Colonic mucosa (tissue), 4 donors: Measurements from ENCODE around the gene ACKR2. TPM values are rescaled to one million over a fixed set of nuclear protein-coding genes. Genes with fewer than 3 reads are reported as not detected.
A peak's percentile ranks its signal among the peaks of the same experiment; 100 is the strongest.

Experiments
- DNase-seq: peaks from one replicate; pipeline ENCODE4 v3.0.0-alpha.2; 2020
- H3K27ac ChIP-seq: fragments of 200-600 bp; one replicate; pipeline ENCODE4 v1.8.0; 2021
- H3K27me3 ChIP-seq: fragments of 200-600 bp; one replicate; pipeline ENCODE4 v1.8.0; 2021
- H3K36me3 ChIP-seq: fragments of 200-600 bp; one replicate; pipeline ENCODE4 v1.8.0; 2021
- H3K4me1 ChIP-seq: fragments of 200-600 bp; one replicate; pipeline ENCODE4 v1.8.0; 2021; ENCODE audit warnings: mild to moderate bottlenecking
- H3K4me3 ChIP-seq: fragments of 200-600 bp; one replicate; pipeline ENCODE4 v1.8.0; 2021
- H3K9ac ChIP-seq, 2 donors: one replicate each; pipeline ENCODE4 v1.7.0; 2013; ENCODE audit warnings: control low read depth in 2 of 2, low read depth in 2 of 2, low read length in 2 of 2
- H3K9me3 ChIP-seq: fragments of 200-600 bp; one replicate; pipeline ENCODE4 v1.8.0; 2021
- CTCF ChIP-seq: fragments of 200-600 bp; IDR thresholded peaks from one replicate; pipeline ENCODE4 v1.8.0; 2022; ENCODE audit warnings: antibody characterized with exemption, mild to moderate bottlenecking
- intact Hi-C: fragments of 100-400 bp; cut with DNase I; formaldehyde crosslinking; loops from one replicate; pipeline ENCODE4 v1.14.1; 2022
- total RNA-seq, 2 donors: library from RNA; stranded (reverse); fragmentation: NEBNext Ultra II Directional in 1 of 2; extraction: Animal tissue kit (Norgen Biotek cat#: 25700) in 1 of 2; gene quantifications; one replicate each; pipeline ENCODE4 v1.2.1, GENCODE V29; 2021
- donor health status: healthy.
- donor health status: DM: no; HTN: no; CAD: no.
- donor health status: DM: no; HTN: no; CAD: no.

The ACKR2 gene
- total RNA-seq, 2 donors from 2014 or later: 3.2 to 6.5 TPM

- no peak for DNase-seq
Observed at GRCh38 chr3:42826141-42826540, 16.9 kb downstream of the ACKR2 start.

GRCh38 chr3:42827023-42827422 is 17.8 kb downstream of the ACKR2 start:
- TF ChIP-seq CTCF: no peak
- Histone ChIP-seq H3K27ac (peak overlapping the region; percentile 85), H3K9ac (peak overlapping the region in 1 of 2 donors; percentile 35), H3K9me3 (no peaks in the 10 kb centered on the region), H3K36me3 (no peaks in the 10 kb centered on the region), H3K4me3 (no peak overlapping the region), H3K27me3 (no peaks in the 10 kb centered on the region), H3K4me1 (no peaks in the 10 kb centered on the region)
- DNase-seq: no peak
- intact Hi-C loops: no loop called here

More at GRCh38 chr3:42826141-42826540, 16.9 kb downstream of the ACKR2 start:
- Histone ChIP-seq H3K27ac (no peak overlapping the region), H3K27me3 (no peaks in the 10 kb centered on the region), H3K4me1 (no peaks in the 10 kb centered on the region), H3K4me3 (no peak overlapping the region), H3K9ac (no peak overlapping the region), H3K9me3 (no peaks in the 10 kb centered on the region), H3K36me3 (no peaks in the 10 kb centered on the region)
- intact Hi-C loops: no loop called here
- no peak for TF ChIP-seq CTCF

GRCh38 chr3:42827654-42828053 is 18.4 kb downstream of the ACKR2 start:
- TF ChIP-seq CTCF: no peak
- DNase-seq: peak; percentile 78

GRCh38 chr3:42829083-42829627 is 19.9 kb downstream of the ACKR2 start:
- Histone ChIP-seq H3K4me1 (no peaks in the 10 kb centered on the region), H3K36me3 (no peaks in the 10 kb centered on the region), H3K9me3 (no peaks in the 10 kb centered on the region), H3K27ac (peak overlapping the region; percentile 62), H3K9ac (peak overlapping the region in 1 of 2 donors; percentile 46), H3K4me3 (no peak overlapping the region), H3K27me3 (no peaks in the 10 kb centered on the region)
- TF ChIP-seq CTCF: no peak
- intact Hi-C loops: no loop called here
- peak; percentile 65 for DNase-seq

More at GRCh38 chr3:42827654-42828053, 18.4 kb downstream of the ACKR2 start:
- H3K4me1 ChIP-seq: no peaks in the 10 kb centered on the region
- H3K9me3 ChIP-seq: no peaks in the 10 kb centered on the region
- H3K9ac ChIP-seq: peak overlapping the region; percentile 14 to 35
- H3K27ac ChIP-seq: peak overlapping the region; percentile 85
- H3K27me3 ChIP-seq: no peaks in the 10 kb centered on the region
- no peak overlapping the region for H3K4me3 ChIP-seq
- intact Hi-C loops: no loop called here
- no peaks in the 10 kb centered on the region for H3K36me3 ChIP-seq

GRCh38 chr3:42829628-42830436 is 20.6 kb downstream of the ACKR2 start:
- no peaks in the 10 kb centered on the region for H3K9me3 ChIP-seq
- peak overlapping the region in 1 of 2 donors; percentile 46 for H3K9ac ChIP-seq
- H3K27ac ChIP-seq: peak overlapping the region; percentile 62
- TF ChIP-seq CTCF: no peak
- intact Hi-C loops: loop anchor here (5.0 kb wide), 1 partner anchor 52 kb away; no protein-coding TSS in a partner anchor
- no peaks in the 10 kb centered on the region for H3K4me1 ChIP-seq
- no peak overlapping the region for H3K4me3 ChIP-seq
- no peaks in the 10 kb centered on the region for H3K36me3 ChIP-seq
- peak; percentile 24 for DNase-seq
- no peaks in the 10 kb centered on the region for H3K27me3 ChIP-seq
